Lower leg skin (tissue), 3 donors: ENCODE measurements around the gene IPP.

Experiments
- CTCF ChIP-seq, 3 donors: fragments of 450-650 bp; IDR thresholded peaks; one replicate each; pipeline ENCODE4 v1.5.1; 2016; ENCODE audit warnings: antibody characterized with exemption in 3 of 3, mild to moderate bottlenecking in 3 of 3, moderate library complexity in 2 of 3
- POLR2A ChIP-seq, 2 donors: fragments of 450-650 bp; IDR thresholded peaks; one replicate each; pipeline ENCODE4 v1.6.1; 2016 to 2017; ENCODE audit warnings: antibody characterized with exemption in 2 of 2, mild to moderate bottlenecking in 1 of 2, moderate library complexity in 1 of 2

GRCh38 chr1:45704637-45705036 lies 45.8 kb downstream of the IPP start:
- TF ChIP-seq CTCF (IDR thresholded peaks at IDR 0.05) = no peak
- TF ChIP-seq POLR2A (IDR thresholded peaks at IDR 0.05) = no peak
